ENCODE measurements around the gene NOL9. TPM values are rescaled to one million over a fixed set of nuclear protein-coding genes. Genes with fewer than 3 reads are reported as not detected.

The NOL9 gene
- total and polyA plus RNA-seq, 9 of the 15 experiments (the other 6 are each of a cell fraction or from before 2014, with no cell fraction given), result 5.6 to 76.5 (median 47.3) TPM

DNA sequence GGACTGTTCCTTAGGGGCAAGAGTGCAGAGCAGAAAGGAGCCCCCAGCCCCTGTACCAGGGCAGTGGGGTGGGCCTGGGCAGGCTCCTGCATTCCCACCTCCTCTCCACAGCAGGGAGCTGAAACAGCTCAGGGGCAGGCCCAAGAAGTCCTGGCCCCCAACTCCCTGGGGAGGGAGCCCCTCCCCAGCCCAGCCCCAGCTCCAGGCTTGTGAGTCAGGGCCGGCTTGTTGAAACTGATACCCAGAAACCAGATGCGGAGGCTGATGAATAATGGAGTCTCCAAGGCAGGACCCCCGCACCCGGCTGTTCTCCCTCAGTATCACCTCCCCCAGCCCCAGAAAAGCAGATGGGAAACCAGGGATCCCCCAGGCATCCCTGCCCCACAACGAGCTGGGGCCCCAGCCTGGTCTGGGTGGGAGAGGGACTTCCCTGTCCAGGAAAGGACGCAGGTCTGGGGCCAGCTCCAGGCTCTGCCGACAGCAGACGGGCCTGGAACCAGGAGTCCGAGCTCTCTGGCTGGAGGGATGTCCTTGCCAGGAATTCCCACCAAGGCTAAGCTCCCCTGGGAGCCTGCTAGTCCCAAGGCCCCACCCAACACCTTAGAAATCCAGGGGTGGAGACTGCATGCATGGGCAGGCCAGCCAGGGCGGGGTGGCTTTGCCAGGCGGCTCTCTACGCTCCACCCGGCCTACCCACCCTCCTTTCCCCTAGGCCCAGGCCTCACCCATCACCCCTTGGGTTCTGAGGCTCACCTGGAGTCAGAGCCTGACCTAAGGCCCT is 65.5 kb downstream of the NOL9 start:
- intact Hi-C loops (cut with micrococcal nuclease) (loop anchor here (5.0 kb wide), 1 partner anchor 86 kb away; no protein-coding TSS in a partner anchor), in situ Hi-C loops (cut with MboI) (loop anchor here (25.0 kb wide), 1 partner anchor 724 kb away; no protein-coding TSS in a partner anchor)
- Histone ChIP-seq H3K4me2 (ENCODE audit: insufficient read depth, low read length) (no peak overlapping the region), H4K20me1 (replicated peaks; ENCODE audit: control insufficient read depth, insufficient read depth, low read length) (peaks cover 24% of the 10 kb centered on the region), H3K4me3 (no peak overlapping the region), H3K9me1 (ENCODE audit: control insufficient read depth, insufficient read depth, low read length) (peaks cover 4% of the 10 kb centered on the region), H3K27me3 (ENCODE audit: control insufficient read depth in 2 of 2, insufficient read depth in 2 of 2, low read length in 2 of 2) (peaks cover 27 to 74% of the 10 kb centered on the region in 2 experiments; a peak in 4 of 5 replicates), H3K4me1 (replicated peaks in 1 of 2; ENCODE audit: control insufficient read depth in 2 of 2, insufficient read depth in 2 of 2, low read length in 2 of 2) (peaks cover 4 to 46% of the 10 kb centered on the region in 2 experiments; a peak in 2 of 5 replicates), H3K9me3 (replicated peaks; ENCODE audit: control insufficient read depth, insufficient read depth, low read depth, low read length) (no peaks in the 10 kb centered on the region), H2AFZ (ENCODE audit: low read depth, low read length) (no peak overlapping the region), H3K36me3 (ENCODE audit: control insufficient read depth, insufficient read depth, low read length) (no peaks in the 10 kb centered on the region), H3K9ac (ENCODE audit: insufficient read depth in 1 of 2, low read depth in 2 of 2, low read length in 2 of 2) (no peak overlapping the region), H3K27ac (ENCODE audit: extremely low read depth, low read depth, low read length) (no peak overlapping the region), H3K79me2 (ENCODE audit: control insufficient read depth, insufficient read depth, low read length) (no peaks in the 10 kb centered on the region)
- 13% methylated on average over 13 of the region's 13 CpGs for WGBS (ENCODE audit: insufficient coverage, low coverage, missing lambda C conversion rate)
- ChIA-PET POLR2A (interaction anchor here (0.6 to 0.9 kb wide), 4 partner anchors 11 to 298 kb away, joined by 3 to 4 read pairs (median 4); no protein-coding TSS in a partner anchor), CTCF (ENCODE audit: low intra/inter-chr PET ratio) (interaction anchor here (2.1 kb wide), 1 partner anchor 158 kb away, joined by 14 read pairs; no protein-coding TSS in a partner anchor)
- no peak for FAIRE-seq
- no peak for DNase-seq (ENCODE audit: extremely low read depth in 1 of 4, low spot score in 3 of 4)
- ATAC-seq, result no peak
- no TSS peak for BruUV-seq (replicated peaks)
- TF ChIP-seq TEAD4 (IDR thresholded peaks at IDR 0.05; ENCODE audit: low read length) (no peak), TEAD4 (CRISPR knock-in tag; IDR thresholded peaks at IDR 0.05; ENCODE audit: borderline replicate concordance) (no peak), ZNF184 (CRISPR knock-in tag; IDR thresholded peaks at IDR 0.05) (no peak), EP400 (IDR thresholded peaks at IDR 0.05) (no peak), RBM34 (IDR thresholded peaks at IDR 0.05; ENCODE audit: borderline replicate concordance, insufficient read depth, low read length) (no peak), COPS2 (conservative IDR thresholded peaks at IDR 0.05) (no peak), ETV1 (tag; conservative IDR thresholded peaks at IDR 0.05; ENCODE audit: low read depth) (no peak), NELFE (IDR thresholded peaks at IDR 0.05; ENCODE audit: insufficient read depth, insufficient read length) (no peak), NCOA6 (IDR thresholded peaks at IDR 0.05) (no peak), ETS2 (tag; IDR thresholded peaks at IDR 0.05; ENCODE audit: borderline replicate concordance, poor library complexity, severe bottlenecking) (no peak), SRSF9 (IDR thresholded peaks at IDR 0.05; ENCODE audit: borderline replicate concordance, low read depth, low read length) (no peak), SREBF1 (IDR thresholded peaks at IDR 0.05; ENCODE audit: borderline replicate concordance, low read depth, low read length) (no peak)
- TF ChIP-seq, protein P1, sequence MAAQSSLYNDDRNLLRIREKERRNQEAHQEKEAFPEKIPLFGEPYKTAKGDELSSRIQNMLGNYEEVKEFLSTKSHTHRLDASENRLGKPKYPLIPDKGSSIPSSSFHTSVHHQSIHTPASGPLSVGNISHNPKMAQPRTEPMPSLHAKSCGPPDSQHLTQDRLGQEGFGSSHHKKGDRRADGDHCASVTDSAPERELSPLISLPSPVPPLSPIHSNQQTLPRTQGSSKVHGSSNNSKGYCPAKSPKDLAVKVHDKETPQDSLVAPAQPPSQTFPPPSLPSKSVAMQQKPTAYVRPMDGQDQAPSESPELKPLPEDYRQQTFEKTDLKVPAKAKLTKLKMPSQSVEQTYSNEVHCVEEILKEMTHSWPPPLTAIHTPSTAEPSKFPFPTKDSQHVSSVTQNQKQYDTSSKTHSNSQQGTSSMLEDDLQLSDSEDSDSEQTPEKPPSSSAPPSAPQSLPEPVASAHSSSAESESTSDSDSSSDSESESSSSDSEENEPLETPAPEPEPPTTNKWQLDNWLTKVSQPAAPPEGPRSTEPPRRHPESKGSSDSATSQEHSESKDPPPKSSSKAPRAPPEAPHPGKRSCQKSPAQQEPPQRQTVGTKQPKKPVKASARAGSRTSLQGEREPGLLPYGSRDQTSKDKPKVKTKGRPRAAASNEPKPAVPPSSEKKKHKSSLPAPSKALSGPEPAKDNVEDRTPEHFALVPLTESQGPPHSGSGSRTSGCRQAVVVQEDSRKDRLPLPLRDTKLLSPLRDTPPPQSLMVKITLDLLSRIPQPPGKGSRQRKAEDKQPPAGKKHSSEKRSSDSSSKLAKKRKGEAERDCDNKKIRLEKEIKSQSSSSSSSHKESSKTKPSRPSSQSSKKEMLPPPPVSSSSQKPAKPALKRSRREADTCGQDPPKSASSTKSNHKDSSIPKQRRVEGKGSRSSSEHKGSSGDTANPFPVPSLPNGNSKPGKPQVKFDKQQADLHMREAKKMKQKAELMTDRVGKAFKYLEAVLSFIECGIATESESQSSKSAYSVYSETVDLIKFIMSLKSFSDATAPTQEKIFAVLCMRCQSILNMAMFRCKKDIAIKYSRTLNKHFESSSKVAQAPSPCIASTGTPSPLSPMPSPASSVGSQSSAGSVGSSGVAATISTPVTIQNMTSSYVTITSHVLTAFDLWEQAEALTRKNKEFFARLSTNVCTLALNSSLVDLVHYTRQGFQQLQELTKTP (IDR thresholded peaks at IDR 0.05; ENCODE audit: low read depth in 1 of 2, partially characterized antibody in 2 of 2), result no peak
- TF ChIP-seq, protein P2, sequence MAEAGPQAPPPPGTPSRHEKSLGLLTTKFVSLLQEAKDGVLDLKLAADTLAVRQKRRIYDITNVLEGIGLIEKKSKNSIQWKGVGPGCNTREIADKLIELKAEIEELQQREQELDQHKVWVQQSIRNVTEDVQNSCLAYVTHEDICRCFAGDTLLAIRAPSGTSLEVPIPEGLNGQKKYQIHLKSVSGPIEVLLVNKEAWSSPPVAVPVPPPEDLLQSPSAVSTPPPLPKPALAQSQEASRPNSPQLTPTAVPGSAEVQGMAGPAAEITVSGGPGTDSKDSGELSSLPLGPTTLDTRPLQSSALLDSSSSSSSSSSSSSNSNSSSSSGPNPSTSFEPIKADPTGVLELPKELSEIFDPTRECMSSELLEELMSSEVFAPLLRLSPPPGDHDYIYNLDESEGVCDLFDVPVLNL (CRISPR knock-in tag; IDR thresholded peaks at IDR 0.05; ENCODE audit: low read depth), result no peak
- TF ChIP-seq, protein P3, sequence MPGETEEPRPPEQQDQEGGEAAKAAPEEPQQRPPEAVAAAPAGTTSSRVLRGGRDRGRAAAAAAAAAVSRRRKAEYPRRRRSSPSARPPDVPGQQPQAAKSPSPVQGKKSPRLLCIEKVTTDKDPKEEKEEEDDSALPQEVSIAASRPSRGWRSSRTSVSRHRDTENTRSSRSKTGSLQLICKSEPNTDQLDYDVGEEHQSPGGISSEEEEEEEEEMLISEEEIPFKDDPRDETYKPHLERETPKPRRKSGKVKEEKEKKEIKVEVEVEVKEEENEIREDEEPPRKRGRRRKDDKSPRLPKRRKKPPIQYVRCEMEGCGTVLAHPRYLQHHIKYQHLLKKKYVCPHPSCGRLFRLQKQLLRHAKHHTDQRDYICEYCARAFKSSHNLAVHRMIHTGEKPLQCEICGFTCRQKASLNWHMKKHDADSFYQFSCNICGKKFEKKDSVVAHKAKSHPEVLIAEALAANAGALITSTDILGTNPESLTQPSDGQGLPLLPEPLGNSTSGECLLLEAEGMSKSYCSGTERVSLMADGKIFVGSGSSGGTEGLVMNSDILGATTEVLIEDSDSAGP (CRISPR knock-in tag; IDR thresholded peaks at IDR 0.05), result no peak
